GM12874 (cell line): ENCODE results near the gene SPRED1.

ENCODE experiments used
- CTCF ChIP-seq: IDR thresholded peaks from 2 replicates; pipeline ENCODE4 v1.5.1; 2011; ENCODE audit warnings: low read depth, mild to moderate bottlenecking, control low read depth, low read length, moderate library complexity; ENCODE audit not compliant: insufficient read depth

Gene SPRED1

GRCh38 chr15:38212729-38213351 is 39.8 kb upstream of the SPRED1 start:
- no peak for TF ChIP-seq CTCF

- no peak for TF ChIP-seq CTCF
These were observed 39.3 kb upstream of the SPRED1 start for GRCh38 chr15:38213356-38213755.

GRCh38 chr15:38215707-38216106 is 36.9 kb upstream of the SPRED1 start:
- TF ChIP-seq CTCF: no peak

- no peak for TF ChIP-seq CTCF
These were observed 35.9 kb upstream of the SPRED1 start for GRCh38 chr15:38216763-38217162.

GRCh38 chr15:38217191-38217595 is 35.4 kb upstream of the SPRED1 start:
- no peak for TF ChIP-seq CTCF

- TF ChIP-seq CTCF: no peak
These were observed 34.6 kb upstream of the SPRED1 start for GRCh38 chr15:38217788-38218609.

GRCh38 chr15:38220606-38221273 is 31.9 kb upstream of the SPRED1 start:
- TF ChIP-seq CTCF: no peak
